A549 (cell line): ENCODE measurements around the gene PTPRN2. TPM values are rescaled to one million over a fixed set of nuclear protein-coding genes. Genes with fewer than 3 reads are reported as not detected.

ENCODE experiments used
- ATAC-seq, 2 experiments: fragments of 200-7000 bp in 1 of 2; fragments of >200 bp in 1 of 2; cut with Nextera tagmentation in 1 of 2; cut with Tn5 transposase in 1 of 2; 3 replicates each; pipeline versions ENCODE4 v1.8.0 to v1.9.1; 2018 to 2020; ENCODE audit warnings: mild to moderate bottlenecking in 1 of 2, moderate library complexity in 1 of 2
- CTCF ChIA-PET: fragments of 300-600 bp; sonication (Branson Sonifier 250); formaldehyde crosslinking; extraction: SDS; loops from one replicate; lab custom pipeline; 2021; ENCODE audit warnings: antibody characterized with exemption, inconsistent platforms; lab: Yijun Ruan, JAX
- POLR2A ChIA-PET: fragments of 350-600 bp; formaldehyde crosslinking; extraction: SDS; loops from one replicate; lab custom pipeline; 2021; ENCODE audit warnings: antibody characterized with exemption, inconsistent platforms; lab: Yijun Ruan, JAX
- DNase-seq, 2 experiments: peaks; one replicate each; pipeline versions ENCODE4 v3.0.0 to v3.0.0-alpha.2; 2011 to 2016; ENCODE audit warnings: low read depth in 1 of 2, low spot score in 1 of 2
- FAIRE-seq: peaks from 2 replicates; lab custom pipeline; 2011; peaks lifted over from hg19 to GRCh38; lab: Jason Lieb, UNC
- H3K27ac ChIP-seq, 2 experiments: fragments of >200 bp; sonication (Bioruptor Twin); formaldehyde crosslinking; 3 replicates each; pipeline ENCODE4 v1.5.1; 2016 to 2017
- H3K4me1 ChIP-seq: fragments of >200 bp; sonication (Bioruptor Twin); formaldehyde crosslinking; 3 replicates; pipeline ENCODE4 v1.6.1; 2016
- H3K4me2 ChIP-seq: fragments of >200 bp; sonication (Bioruptor Twin); formaldehyde crosslinking; 3 replicates; pipeline ENCODE4 v1.6.1; 2016
- H3K4me3 ChIP-seq: fragments of >200 bp; sonication (Bioruptor Twin); formaldehyde crosslinking; 3 replicates; pipeline ENCODE4 v1.5.1; 2016
- H3K9me3 ChIP-seq: fragments of >200 bp; sonication (Bioruptor Twin); formaldehyde crosslinking; 3 replicates; pipeline ENCODE4 v1.6.1; 2016
- CBX2 ChIP-seq: fragments of 200-600 bp; sonication (generic); IDR thresholded peaks from 2 replicates; pipeline ENCODE4 v1.6.1; 2016; ENCODE audit warnings: low read depth, mild to moderate bottlenecking, borderline replicate concordance
- CBX8 ChIP-seq: fragments of 200-600 bp; sonication (generic); IDR thresholded peaks from 2 replicates; pipeline ENCODE4 v1.6.1; 2016
- CHD2 ChIP-seq: fragments of 150-350 bp; IDR thresholded peaks from 2 replicates; pipeline ENCODE4 v1.6.1; 2014; ENCODE audit warnings: low read length; ENCODE audit not compliant: partially characterized antibody
- CHD4 ChIP-seq: fragments of 200-600 bp; sonication (generic); IDR thresholded peaks from 2 replicates; pipeline ENCODE4 v1.6.1; 2016; ENCODE audit warnings: antibody characterized with exemption, mild to moderate bottlenecking, borderline replicate concordance
- EHMT2 ChIP-seq: fragments of 200-600 bp; sonication (generic); IDR thresholded peaks from 2 replicates; pipeline ENCODE4 v1.6.1; 2016; ENCODE audit warnings: antibody characterized with exemption, low read depth, mild to moderate bottlenecking, moderate library complexity
- ESRRA ChIP-seq: fragments of 150-350 bp; IDR thresholded peaks from 2 replicates; pipeline ENCODE4 v1.6.1; 2014; ENCODE audit warnings: mild to moderate bottlenecking, low read length, borderline replicate concordance
- FOSB ChIP-seq: fragments of 250-450 bp; sonication (Bioruptor Pico); IDR thresholded peaks from 2 replicates; pipeline ENCODE4 v1.5.0; 2020; ENCODE audit warnings: mild to moderate bottlenecking, moderate library complexity
- HDAC2 ChIP-seq: fragments of 200-600 bp; sonication (generic); IDR thresholded peaks from 2 replicates; pipeline ENCODE4 v1.6.1; 2016
- KDM5A ChIP-seq: fragments of 200-600 bp; sonication (generic); IDR thresholded peaks from 2 replicates; pipeline ENCODE4 v1.6.1; 2016; ENCODE audit warnings: antibody characterized with exemption, mild to moderate bottlenecking
- MAZ ChIP-seq: fragments of 150-350 bp; IDR thresholded peaks from 2 replicates; pipeline ENCODE4 v1.6.1; 2014; ENCODE audit warnings: antibody characterized with exemption, low read depth, low read length, borderline replicate concordance
- NPAS2 ChIP-seq: fragments of 250-450 bp; sonication (Bioruptor Pico); IDR thresholded peaks from 2 replicates; pipeline ENCODE4 v1.8.0; 2022; ENCODE audit warnings: mild to moderate bottlenecking, moderate library complexity, borderline replicate concordance
- PBX3 ChIP-seq: IDR thresholded peaks from 2 replicates; pipeline ENCODE4 v1.6.1; 2012
- PHF8 ChIP-seq: fragments of 200-600 bp; sonication (generic); IDR thresholded peaks from 2 replicates; pipeline ENCODE4 v1.6.1; 2016; ENCODE audit warnings: low read depth, mild to moderate bottlenecking, antibody characterized with exemption, moderate library complexity, borderline replicate concordance
- REST ChIP-seq: fragments of 200-600 bp; sonication (generic); IDR thresholded peaks from 2 replicates; pipeline ENCODE4 v1.6.1; 2016; ENCODE audit warnings: antibody characterized with exemption, mild to moderate bottlenecking, moderate library complexity
- RNF2 ChIP-seq: fragments of 200-600 bp; sonication (generic); IDR thresholded peaks from 2 replicates; pipeline ENCODE4 v1.6.1; 2016; ENCODE audit warnings: low read depth, mild to moderate bottlenecking, antibody characterized with exemption, moderate library complexity, borderline replicate concordance
- USF2 ChIP-seq: fragments of 450-650 bp; IDR thresholded peaks from 2 replicates; pipeline ENCODE4 v1.6.1; 2014; ENCODE audit warnings: antibody characterized with exemption
- ZNF302 ChIP-seq: fragments of 250-450 bp; sonication (Bioruptor Pico); IDR thresholded peaks from 2 replicates; pipeline ENCODE4 v1.9.0; 2021; ENCODE audit warnings: inconsistent platforms, mild to moderate bottlenecking, moderate library complexity
- ZSCAN20 ChIP-seq: fragments of 250-450 bp; sonication (Bioruptor Pico); IDR thresholded peaks from 2 replicates; pipeline ENCODE4 v1.8.0; 2022; ENCODE audit warnings: mild to moderate bottlenecking, moderate library complexity
- WGBS: methylation state at CpG from one replicate; pipeline ENCODE4 v1.1.6; 2017; ENCODE audit errors: missing lambda C conversion rate; 5-methylcytosine and 5-hydroxymethylcytosine counted together
- polyA plus RNA-seq, 4 experiments: library from polyadenylated mRNA; depleted of rRNA in 3 of 4; stranded (reverse); fragments of >200 nt; fragmentation: RNase III in 1 of 4; extraction: RNeasy Plus Mini Kit Qiagen cat#74134 plus additional on column Dnase treatment in 1 of 4; gene quantifications; 2 replicates in 3 of 4; 3 replicates in 1 of 4; pipeline ENCODE4 v1.2.3, GENCODE V29; 2011 to 2017

The PTPRN2 gene
- polyA plus RNA-seq, 2 of the 4 experiments (the other 2 are of a cell fraction): 0.41 to 1.2 TPM

- Histone ChIP-seq H3K27ac (no peak overlapping the region), H3K9me3 (no peaks in the 10 kb centered on the region), H3K4me3 (no peak overlapping the region), H3K4me1 (no peaks in the 10 kb centered on the region), H3K4me2 (no peak overlapping the region)
- 72% methylated on average over 17 of the region's 17 CpGs for WGBS
- ChIA-PET POLR2A (no interaction called here), CTCF (interaction anchor here (0.6 kb wide), 1 partner anchor 851 kb away, joined by 3 read pairs; no protein-coding TSS in a partner anchor)
- FAIRE-seq (no peak), DNase-seq (no peak), ATAC-seq (no peak)
- TF ChIP-seq RNF2: no peak
- TF ChIP-seq CHD4: no peak
- TF ChIP-seq PBX3: no peak
- TF ChIP-seq NPAS2 (CRISPR knock-in tag): no peak
- no peak for TF ChIP-seq ZSCAN20
- no peak for TF ChIP-seq ESRRA
- no peak for TF ChIP-seq EHMT2
- TF ChIP-seq USF2: no peak
- TF ChIP-seq MAZ: no peak
- TF ChIP-seq FOSB: no peak
- no peak for TF ChIP-seq CBX8
- no peak for TF ChIP-seq CHD2
- no peak for TF ChIP-seq HDAC2
Observed at GRCh38 chr7:157545681-157546060, 1042.0 kb downstream of the PTPRN2 start.

DNA sequence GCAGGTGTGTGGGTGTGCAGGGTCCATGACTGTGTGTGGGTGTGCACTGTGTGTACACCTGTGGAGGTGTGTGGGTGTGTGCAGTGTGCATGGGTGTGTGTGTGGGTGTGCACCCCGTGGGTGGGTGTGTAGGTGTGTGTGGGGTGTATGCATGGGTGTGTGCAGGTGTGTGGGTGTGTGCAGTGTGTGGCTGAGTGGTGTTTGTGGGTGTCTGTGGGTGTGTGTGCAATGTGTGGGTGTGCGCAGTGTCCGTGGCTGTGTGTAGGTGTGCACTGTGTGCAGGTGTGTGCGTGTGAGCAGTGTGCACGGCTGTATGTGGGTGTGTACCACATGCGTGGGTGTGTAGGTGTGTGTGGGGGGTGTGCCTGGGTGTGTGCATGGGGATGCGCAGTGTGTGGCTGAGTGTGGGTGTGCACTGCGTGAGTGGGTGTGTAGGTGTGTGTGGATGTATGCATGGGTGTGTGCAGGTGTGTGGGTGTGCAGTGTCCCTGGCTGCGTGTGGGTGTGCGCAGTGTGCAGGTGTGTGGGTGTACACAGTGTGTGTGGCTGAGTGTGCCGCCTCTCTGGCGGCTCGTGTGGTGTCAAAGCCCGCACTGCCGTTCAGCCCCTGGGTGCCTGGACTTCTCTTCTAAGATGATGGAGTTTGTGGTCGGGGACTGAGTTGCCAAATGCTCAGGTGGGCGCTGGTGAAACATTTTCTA is 1042.5 kb downstream of the PTPRN2 start:
- CTCF ChIA-PET: no interaction called here
- TF ChIP-seq ZNF302 (CRISPR knock-in tag) (no peak), NPAS2 (CRISPR knock-in tag) (no peak), REST (no peak), KDM5A (no peak), CBX2 (no peak), PHF8 (no peak), USF2 (no peak), EHMT2 (no peak), MAZ (no peak)
- TF ChIP-seq, all 56 proteins: peak for 0
- ATAC-seq (no peak), FAIRE-seq (no peak), DNase-seq (no peak)
- WGBS: 68% methylated on average over 15 of the region's 17 CpGs
- Histone ChIP-seq H3K4me2 (no peak overlapping the region), H3K4me3 (no peak overlapping the region), H3K27ac (no peak overlapping the region), H3K9me3 (no peaks in the 10 kb centered on the region), H3K4me1 (no peaks in the 10 kb centered on the region)
- POLR2A ChIA-PET: no interaction called here
